HG03045 (cell line): ENCODE data around the gene TRIO.

ENCODE experiments used
- ATAC-seq: cut with Tn5 transposase; IDR thresholded peaks from one replicate; pipeline ENCODE4 v1.9.1; 2021; ENCODE audit warnings: mild to moderate bottlenecking, moderate library complexity; ENCODE audit not compliant: unreplicated experiment

Gene TRIO

GRCh38 chr5:14165375-14166106 lies 22.4 kb downstream of the TRIO start:
- ATAC-seq: no peak

- no peak for ATAC-seq
Observed at GRCh38 chr5:14166437-14166836, 23.3 kb downstream of the TRIO start.

GRCh38 chr5:14167211-14167845 lies 24.2 kb downstream of the TRIO start:
- no peak for ATAC-seq

- ATAC-seq: no peak
Observed at GRCh38 chr5:14168144-14168792, 25.1 kb downstream of the TRIO start.

GRCh38 chr5:14168793-14169262 lies 25.7 kb downstream of the TRIO start:
- ATAC-seq: no peak

- ATAC-seq: no peak
Observed at GRCh38 chr5:14171046-14171445, 27.9 kb downstream of the TRIO start.

GRCh38 chr5:14171621-14172020 lies 28.5 kb downstream of the TRIO start:
- ATAC-seq: no peak

- peak; percentile 56 for ATAC-seq
Observed at GRCh38 chr5:14172149-14172795, 29.1 kb downstream of the TRIO start.

GRCh38 chr5:14173377-14174229 lies 30.5 kb downstream of the TRIO start:
- peak; percentile 12 for ATAC-seq

- peak; percentile 36 for ATAC-seq
Observed at GRCh38 chr5:14174230-14174636, 31.1 kb downstream of the TRIO start.

GRCh38 chr5:14175381-14175780 lies 32.2 kb downstream of the TRIO start:
- no peak for ATAC-seq

- no peak for ATAC-seq
Observed at GRCh38 chr5:14176888-14177287, 33.7 kb downstream of the TRIO start.

GRCh38 chr5:14177634-14178033 lies 34.5 kb downstream of the TRIO start:
- no peak for ATAC-seq

- no peak for ATAC-seq
Observed at GRCh38 chr5:14178091-14178490, 34.9 kb downstream of the TRIO start.

- ATAC-seq: no peak
Observed at GRCh38 chr5:14178671-14179211, 35.6 kb downstream of the TRIO start.

- ATAC-seq: no peak
Observed at GRCh38 chr5:14179446-14179845, 36.3 kb downstream of the TRIO start.

- ATAC-seq: no peak
Observed at GRCh38 chr5:14180437-14180836, 37.3 kb downstream of the TRIO start.

GRCh38 chr5:14181299-14181968 lies 38.3 kb downstream of the TRIO start:
- no peak for ATAC-seq

GRCh38 chr5:14182761-14183160 lies 39.6 kb downstream of the TRIO start:
- no peak for ATAC-seq
